HL-60/S4 treated with retinoic acid at 250 ng/mL for 4 days and 3 days (cell line): ENCODE results near the gene BCCIP.

ENCODE experiments used
- in situ Hi-C: fragments of 300-500 bp; cut with MboI; formaldehyde crosslinking; loops from 2 replicates; pipeline ENCODE4 v1.7.0; 2022; ENCODE audit warnings: low sequenced_read_pairs

The BCCIP gene

DNA sequence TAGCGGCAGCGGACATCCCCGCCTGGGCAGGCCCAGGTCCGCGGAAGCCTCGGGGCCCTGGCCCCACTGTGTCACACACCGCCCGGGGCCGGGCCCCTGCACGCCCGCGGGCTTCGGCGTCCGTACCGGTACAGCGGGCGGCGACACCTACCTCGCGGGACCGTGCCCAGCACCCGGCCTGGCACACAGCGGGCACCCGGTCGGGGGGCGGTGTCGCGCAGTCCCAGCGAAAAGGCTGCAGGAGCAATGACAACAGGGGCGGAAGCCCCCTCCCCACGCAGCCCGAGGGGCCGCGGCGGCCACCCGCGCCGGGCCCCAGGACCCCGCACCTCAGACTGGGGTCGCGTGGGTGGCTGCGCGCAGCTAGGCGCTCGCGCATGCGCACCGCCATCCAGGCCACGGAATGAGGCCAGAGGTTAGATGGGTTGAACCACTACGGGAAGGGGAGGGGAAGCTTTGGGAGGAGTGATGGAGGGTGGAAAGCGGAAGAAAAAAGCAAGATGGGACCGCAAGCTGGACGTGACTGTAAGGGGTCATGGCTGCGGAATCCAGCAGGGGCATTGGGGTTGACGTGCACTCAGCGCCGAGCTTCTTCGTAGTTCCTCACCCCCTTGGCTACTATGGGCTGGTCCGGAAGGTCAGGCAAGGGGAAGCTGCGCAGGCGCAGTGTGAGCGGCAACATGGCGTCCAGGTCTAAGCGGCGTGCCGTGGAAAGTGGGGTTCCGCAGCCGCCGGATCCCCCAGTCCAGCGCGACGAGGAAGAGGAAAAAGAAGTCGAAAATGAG, at the start of gene BCCIP, which contains the start of gene UROS:
Gene BCCIP (plus strand): TSS at position 669 of the 785 bp plus-strand sequence. CDS start 12 bp downstream, at position 681.
Gene UROS (minus strand): TSS at position 381 of the 785 bp plus-strand sequence. CDS start 6,759 bp downstream, outside the sequence.
- in situ Hi-C loops, result no loop called here

DNA sequence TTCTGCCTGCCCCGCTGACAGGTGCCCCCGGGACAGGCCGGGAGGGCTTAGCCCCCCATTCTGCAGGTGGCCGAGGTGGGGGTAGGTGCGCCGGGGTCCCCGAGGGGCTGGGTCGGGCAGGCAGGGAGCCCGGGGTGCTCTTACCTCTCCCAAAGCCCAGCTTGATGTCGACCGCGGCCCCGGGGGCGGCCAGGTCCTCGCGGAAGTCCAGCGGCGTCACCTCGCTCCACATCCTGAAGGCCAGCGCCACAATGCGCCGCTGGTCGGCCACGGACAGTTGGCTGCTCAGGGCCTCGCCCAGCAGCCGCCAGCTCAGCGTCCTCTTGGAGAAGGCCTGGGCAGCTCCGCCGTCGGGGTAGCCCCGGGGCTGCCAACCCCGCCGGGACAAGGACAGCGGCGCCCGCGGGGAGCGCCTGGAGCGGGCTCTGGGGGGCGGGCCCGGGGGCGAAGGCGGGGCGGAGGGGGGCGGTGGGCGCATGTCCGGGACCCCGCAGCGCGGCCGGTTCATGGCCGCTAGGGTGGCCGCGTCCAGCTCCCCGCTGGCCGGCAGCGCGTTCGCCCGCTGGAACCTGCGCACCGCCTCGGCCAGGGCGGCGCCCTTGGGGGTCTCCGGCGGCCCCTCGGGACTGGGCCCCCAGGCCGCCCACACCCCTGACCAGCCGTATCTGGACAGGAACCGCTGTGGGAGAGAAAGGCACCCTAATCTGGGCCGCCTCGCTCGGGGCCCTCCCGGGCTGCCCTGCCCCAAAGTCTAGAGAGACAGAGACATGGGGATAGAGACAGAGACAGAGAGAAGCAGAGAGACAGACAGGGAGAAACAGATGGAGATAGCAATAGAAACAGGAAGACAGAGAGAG, 49.4 kb upstream of the BCCIP start:
- in situ Hi-C loops, result no loop called here

DNA sequence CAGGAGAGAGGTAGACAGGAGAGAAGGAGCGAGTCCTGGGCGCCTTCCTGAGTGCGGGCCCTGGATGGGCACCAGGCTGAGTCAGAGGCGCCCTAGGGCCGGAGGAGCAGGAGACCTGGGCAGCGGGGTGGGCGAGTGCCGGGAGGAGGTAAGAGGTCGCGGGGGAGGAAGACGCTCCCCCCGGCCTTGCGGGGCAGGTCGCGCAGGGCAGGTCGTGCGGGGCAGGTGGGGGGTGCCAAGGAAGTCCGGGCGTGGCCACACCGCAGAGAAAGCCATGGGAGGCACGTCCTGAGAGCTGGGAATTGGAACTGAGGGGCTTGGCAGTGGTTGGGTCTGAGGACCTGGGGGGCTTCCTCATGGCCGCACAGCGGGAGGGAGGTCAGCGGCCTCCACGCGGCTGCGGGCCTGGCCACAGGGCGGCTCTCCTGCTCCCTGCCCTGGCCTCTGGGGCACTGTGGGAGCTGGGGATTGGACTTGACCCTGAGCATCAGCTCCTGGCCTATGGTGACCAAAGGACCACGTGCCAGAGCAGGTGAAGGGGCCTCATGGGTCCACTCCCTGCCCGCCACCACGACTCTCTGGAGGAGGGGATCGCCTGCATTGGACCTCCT, 48.7 kb upstream of the BCCIP start:
- in situ Hi-C loops, result no loop called here

DNA sequence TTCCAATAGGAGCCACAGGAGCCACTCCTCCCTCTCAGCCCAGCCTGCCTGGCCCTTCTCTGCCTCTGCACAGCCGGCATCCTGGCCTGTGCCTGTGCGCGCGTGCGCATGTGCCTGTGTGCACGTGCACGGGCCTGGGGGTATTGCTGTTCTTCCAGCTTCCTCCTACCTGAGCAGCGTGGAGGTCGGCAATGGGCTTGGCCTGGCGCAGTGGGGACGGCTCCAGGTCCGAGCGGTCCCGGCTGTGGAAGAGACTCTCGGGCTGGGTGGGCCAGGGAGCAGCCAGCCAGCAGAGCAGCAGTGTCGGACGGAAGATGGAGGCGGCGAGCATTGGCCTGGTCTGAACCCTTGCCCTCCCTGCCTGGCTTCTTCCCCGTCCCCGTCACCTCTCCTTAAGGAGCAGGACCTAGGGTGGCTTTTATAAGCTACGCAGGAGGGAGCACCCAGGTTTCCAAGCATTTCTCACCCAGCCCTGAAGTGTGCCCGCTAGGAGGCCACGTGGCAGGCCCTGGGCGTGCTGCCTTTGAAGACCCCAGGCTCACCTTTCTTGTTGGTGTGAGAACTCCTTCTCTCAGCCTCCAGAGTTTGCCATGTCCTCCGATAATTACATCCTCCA, 47.7 kb upstream of the BCCIP start, which contains the start of gene MMP21:
Gene MMP21 (minus strand): TSS at position 331 of the 616 bp plus-strand sequence. CDS start 0 bp downstream, at position 331.
- in situ Hi-C loops, result no loop called here

DNA sequence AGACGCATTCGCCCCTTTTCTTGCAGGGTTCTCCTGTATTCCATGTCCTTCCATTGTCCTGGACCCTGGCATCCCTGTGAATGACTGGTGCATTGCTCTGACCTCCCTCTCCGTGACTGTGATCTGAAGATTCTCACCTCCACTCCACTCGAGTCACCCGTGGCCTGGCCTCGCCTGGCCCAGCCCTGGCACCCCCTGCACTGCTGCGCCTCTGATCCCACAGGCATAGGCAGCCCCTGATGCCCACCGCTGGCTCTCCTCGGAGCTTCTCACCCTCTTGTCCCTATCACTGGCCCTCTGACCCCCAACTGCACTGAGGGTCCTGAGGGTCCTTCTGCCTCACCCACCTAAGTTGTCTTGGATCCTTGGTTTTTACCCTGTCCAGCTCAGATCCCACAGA, 45.5 kb upstream of the BCCIP start:
- in situ Hi-C loops, result no loop called here

DNA sequence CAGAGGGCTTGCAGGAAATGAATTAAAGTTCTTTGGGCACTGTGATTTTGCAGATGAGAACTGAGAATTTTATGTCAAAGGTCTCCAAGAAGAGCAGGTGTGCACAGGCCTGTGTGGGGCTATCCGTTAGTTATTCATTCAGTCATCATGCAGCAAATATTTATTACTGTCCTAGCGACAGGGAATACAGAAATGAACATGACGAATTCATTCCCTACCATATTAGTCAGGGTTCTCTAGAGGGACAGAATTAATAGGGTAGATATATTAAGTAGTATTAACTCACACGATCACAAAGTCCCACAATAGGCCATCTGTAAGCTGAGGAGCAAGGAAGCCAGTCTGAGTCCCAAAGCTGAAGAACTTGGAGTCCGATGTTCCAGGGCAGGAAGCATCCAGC, 44.8 kb upstream of the BCCIP start:
- in situ Hi-C loops, result no loop called here

DNA sequence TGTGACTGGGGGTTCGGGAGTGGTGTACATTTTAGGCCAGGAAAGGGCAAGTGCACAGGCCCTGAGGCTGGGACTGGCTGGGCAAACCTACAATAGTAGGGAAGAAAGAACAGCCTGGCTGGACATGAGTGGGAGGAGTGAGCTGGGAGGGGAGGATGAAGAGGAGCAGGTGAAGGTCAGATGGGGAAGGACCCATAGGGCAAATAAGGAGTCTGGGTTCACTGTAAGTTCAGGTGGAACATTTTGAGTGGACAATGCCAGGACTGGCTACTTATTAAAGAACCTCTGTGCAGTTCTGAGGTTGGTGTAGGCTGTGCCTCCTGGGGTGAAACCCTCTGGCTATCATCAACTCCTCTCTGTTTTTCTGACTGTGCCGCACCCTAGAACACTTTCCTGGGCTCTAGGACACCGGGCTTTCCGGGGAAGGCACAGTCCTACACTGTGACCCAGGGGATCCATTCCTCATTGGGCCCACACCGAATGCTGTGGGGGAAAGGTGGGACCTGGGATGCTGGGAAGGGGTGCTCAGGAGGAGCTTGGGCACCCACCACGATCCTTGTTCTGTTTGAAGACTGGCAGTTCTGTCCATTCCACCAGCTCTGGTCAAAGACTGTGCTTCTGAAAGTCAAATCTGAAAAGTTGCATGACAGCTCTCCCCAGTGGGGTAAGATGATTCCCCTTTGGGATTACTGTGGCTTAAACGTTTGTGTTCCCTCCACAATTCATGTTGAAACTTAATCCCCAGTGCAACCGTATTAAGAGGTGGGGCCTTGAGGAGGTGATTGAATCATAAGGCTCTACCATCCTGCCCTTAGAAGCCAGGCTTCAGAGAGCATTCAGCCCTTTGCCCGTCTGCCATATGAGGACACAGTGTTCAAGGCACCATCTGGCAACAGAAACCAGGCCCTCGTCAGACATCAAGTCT, 43.7 kb upstream of the BCCIP start:
- in situ Hi-C loops, result no loop called here

DNA sequence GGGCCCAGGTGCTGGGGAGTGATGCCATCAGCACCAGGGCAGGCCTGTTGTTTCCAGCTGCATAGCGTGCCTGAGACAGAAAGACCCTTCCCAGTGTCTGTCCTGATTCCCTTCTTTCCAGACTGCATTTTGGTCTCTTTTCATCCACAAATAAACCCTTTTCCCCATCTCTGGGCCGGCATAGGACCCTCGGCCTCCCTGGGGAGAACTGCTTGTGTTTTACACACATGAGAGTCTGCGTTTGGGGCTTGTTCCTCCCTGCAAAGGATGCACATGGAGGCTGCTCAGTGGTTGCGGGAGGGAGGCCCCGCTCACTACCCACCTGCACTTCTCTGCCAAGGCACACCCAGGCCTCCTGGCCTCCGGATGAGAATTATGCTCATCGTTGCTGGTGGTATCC, 42.0 kb upstream of the BCCIP start:
- in situ Hi-C loops, result no loop called here

DNA sequence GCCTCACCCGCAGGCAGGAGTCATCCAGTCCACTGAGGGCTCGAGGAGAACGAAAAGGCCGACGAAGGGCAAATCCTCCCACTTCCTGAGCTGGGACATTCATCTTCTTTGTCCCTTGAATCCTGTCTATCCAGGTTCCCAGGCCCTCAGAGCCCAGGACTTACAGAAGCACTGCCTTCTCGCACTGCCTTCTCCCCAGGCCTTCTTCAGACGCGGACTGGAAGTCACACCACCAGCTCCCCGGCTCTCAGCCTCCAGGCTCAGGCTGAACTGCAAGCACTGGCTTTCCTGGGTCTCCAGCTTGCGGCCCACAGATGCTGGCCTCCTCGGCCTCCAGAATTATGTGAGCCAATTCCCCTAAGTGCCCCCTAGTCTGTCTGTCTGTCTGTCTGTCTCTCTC, 41.3 kb upstream of the BCCIP start:
- in situ Hi-C loops, result no loop called here

DNA sequence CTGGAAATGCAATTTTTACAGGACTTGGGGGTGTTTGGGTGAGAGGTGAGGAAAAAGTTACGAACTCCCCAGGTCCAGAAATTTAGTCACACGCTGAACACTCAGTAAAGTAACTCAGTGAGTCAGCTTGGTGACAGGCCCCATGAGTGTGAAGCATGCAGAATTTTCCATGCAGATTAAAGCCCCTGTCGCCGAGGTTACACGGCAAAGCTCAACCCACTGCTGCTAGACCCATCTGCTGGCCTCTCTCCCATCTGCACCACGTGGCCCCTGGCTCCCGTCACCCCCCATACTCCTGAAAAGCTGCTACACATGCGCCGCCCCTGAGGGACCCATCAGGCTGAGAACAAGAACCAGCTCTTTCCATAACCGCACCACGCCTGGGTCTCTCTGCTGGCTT, 40.7 kb upstream of the BCCIP start:
- in situ Hi-C loops, result no loop called here

DNA sequence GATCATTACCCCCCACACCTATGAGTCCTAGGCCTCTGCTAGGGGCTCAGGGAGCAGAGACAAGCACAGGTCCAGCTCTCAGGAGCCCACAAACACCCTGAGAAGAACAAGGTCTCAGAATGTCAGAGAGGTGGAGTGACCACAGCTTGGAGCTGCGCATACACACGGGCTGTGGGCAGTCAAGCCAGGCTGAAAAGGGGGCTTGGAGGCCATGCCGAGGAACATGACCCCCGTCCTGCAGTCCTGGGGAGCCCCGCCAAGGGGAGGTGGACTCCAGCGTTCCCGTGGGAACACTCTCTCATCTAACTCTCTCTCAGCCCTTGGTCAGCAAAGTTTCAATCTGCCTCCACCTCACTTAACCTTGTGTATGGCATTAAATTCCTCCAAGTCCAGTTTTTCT, 39.9 kb upstream of the BCCIP start:
- in situ Hi-C loops, result no loop called here

DNA sequence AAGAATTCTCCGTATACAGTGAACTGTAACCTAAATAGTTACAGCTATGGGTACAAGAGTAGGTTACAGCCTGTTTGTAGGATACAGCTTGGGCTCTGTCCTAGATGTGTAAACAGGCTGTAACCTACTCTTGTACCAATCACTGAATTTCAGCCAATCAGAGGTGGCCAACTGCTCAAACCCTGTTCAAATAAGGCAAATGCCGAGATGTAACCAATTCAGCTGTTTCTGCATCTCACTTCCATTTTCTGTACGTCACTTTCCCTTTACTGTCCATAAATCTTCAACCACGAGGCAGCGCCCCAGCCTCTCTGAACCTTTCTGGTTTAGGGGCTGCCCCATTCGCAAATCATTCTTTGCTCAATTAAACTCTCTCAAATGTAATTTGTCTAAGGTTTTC, 39.4 kb upstream of the BCCIP start:
- in situ Hi-C loops, result no loop called here

DNA sequence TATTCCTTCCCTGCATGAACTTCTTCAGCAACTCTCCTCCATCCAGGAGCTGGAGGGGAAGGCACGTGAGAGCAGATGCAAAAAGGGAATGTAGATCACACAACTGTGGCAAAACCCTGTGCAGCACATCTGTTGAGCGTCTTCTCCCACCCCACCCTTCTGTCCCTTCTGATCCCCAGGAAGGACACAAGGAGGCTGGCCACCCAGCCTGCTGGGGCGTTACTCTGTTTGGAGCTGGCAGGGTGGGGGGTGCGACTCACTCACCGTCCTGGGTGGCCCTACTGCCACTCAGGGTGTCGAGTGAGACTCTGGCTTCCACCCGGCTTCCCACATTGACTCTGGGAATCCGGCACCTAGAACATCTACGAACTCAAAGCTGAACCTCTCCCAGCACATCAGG, 37.6 kb upstream of the BCCIP start:
- in situ Hi-C loops, result no loop called here

DNA sequence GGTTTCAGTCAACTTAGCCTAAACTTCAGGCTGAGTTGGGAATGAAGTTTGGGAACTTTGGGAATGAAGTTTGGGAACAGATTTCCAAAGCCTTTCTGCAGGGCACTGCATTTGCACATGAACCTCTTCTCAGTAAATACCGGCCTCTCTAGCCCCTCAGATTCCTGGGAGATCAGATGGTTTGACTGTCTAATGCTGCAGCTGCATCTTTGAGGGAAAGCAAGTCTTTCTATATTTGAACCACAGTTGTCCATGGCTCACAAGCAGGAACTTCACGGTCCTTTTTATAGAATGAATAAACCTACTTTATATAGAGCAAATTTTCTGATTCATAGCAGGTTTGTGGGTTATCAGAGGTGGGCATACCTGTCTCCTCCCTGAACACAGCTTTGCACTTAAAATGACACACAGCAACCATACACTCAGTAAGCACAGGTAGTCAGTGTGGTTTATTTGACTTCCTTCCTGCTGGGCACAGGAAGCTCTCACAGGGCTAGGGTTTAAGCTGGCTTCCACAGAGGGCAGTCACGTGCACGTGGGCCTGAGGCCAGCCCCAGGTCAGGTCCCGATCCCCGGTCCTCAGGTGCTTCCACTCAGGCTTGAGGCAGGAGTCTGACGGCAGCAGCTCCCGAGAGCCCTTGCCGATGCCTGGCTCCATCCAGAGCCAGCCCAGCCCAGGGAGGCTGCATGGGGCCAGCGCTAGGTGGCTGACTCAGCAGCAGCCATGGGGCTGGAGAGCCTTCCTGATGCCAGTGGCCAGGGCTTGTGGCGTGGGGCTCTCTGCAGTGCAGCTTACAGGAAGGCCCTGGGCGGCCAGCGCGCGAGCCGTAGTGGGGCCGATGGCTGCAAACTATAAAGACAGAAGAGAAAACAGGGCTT, 35.0 kb upstream of the BCCIP start:
- in situ Hi-C loops, result no loop called here

DNA sequence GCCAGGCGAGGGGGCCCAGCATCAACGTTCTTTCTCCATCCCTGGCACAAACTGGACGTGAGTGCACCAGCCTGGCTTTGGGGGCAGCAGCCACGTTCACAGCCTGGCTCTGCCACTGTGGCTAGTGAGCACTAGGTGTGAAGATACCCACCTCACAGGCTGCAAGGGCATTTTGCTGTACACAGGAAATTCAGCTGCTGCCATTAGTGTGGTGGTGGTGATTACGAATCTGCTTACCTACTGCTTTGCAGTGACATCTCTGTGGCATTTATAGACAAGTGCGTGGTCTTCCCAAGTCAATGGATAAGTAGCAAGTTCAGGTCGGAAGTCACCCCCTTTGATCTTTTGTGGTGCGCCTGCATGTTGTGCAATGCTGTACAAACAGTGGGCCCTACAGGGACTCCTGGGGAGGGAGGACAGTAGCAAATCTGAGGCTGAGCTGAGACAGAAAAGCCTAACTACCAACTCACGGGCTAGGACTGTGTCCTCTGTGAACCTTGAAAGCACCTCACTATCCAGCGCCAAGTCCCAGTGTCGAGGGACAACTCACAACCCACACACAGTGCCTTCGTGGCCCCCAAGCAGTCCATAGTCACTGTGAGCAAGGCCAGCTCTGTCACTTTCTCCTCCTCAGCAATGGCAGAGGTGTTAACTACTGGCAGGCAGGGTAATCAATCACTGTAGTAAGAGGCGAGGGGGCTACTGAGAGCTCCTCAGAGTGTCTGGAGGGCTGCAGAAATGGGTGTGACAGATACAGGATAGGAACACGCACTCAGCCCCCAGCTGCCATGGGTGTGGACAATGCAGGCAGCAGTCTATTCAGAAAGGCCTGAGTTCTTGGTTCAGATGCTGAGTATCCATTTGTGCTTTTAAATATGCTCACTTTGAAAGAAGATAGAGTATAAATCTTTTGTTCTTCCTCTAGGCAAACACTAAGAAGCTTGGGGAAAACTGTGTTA, 30.7 kb upstream of the BCCIP start:
- in situ Hi-C loops, result no loop called here

DNA sequence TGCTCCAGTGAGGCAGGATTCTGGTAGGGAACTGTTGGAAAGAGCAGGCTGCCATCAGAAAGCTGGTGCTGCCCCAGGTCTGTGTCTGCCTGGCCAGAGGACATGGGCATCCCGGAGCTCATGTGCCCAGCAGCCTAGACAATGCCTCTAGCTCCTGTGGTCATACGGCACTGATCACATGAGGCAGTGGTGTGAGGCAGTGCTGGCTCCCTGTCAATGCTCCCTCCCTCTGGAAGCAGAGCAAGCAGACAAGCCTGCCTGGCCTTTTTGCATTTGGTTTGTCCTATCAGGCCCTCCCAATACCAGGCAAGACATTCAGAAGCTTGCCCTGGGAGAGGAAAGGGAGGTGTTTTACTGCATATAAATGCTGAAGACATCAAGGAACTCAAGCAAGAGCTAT, 28.2 kb upstream of the BCCIP start:
- in situ Hi-C loops, result no loop called here

DNA sequence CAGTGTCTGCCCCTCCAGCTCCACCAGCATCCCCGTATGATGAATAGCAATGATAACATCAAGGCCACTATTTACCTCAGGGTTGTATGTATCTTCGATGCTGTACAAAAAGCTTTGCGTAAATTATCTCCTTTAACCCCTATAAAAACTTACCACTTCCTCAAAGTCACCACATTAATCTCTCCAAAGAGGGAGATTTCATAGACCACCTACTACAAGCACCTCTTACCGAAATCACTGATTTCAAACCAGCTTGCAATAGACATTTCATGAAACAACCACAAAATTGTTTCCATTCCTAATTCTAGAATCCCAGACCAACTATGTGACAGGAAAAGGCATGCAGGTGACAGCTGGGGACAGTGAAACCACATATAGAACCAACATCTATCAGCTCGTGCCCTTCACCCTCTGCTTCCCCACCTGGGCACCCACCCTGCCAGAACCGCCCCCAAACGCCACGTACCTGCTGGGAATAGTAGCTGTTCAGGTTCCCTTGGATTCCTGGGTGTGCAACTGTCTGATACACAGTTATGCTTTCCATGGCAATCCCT, 27.6 kb upstream of the BCCIP start:
- in situ Hi-C loops, result no loop called here

DNA sequence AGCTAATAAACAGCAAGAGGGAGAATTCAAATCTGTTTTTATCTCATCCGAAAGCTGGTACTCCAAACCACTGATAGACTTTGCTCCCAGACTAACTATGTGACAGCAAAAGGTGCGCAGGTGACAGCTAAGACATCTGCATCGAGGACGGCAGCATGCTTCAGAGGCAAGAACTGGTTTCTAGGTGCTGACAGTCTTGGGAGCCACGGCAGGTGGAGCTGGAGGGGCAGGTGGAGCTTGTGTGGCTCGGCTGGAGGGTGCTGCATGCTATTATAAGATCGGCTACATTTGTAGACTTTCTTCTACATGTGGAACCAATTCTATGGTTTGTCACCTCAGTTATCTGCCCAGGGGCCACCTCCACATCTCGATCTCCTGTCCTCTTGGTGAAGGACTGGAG, 25.9 kb upstream of the BCCIP start:
- in situ Hi-C loops, result no loop called here
